ENCODE measurements around the gene DNAJC17. TPM values are rescaled to one million over a fixed set of nuclear protein-coding genes. Genes with fewer than 3 reads are reported as not detected.

Gene DNAJC17
- total and polyA plus RNA-seq, 2 experiments from 2014 or later, result 36.5 to 53.9 TPM

GRCh38 chr15:40836020-40836419, 28.7 kb upstream of the DNAJC17 start:
- Histone ChIP-seq H3K4me3 (no peak overlapping the region), H3K4me2 (no peak overlapping the region), H2AFZ (no peak overlapping the region), H3K4me1 (ENCODE audit: insufficient read depth) (no peaks in the 10 kb centered on the region), H3K9me2 (replicated peaks; ENCODE audit: insufficient read depth) (no peaks in the 10 kb centered on the region), H4K20me1 (ENCODE audit: insufficient read depth, poor library complexity, severe bottlenecking) (no peaks in the 10 kb centered on the region), H3K27ac (no peak overlapping the region), H3K27me3 (no peaks in the 10 kb centered on the region), H3K9me3 (ENCODE audit: low read depth) (no peaks in the 10 kb centered on the region), H3K79me2 (no peaks in the 10 kb centered on the region), H3K36me3 (replicated peaks; ENCODE audit: insufficient read depth, low read depth) (no peaks in the 10 kb centered on the region)
- TF ChIP-seq EZH2 (IDR thresholded peaks at IDR 0.05; ENCODE audit: borderline replicate concordance) (no peak), EZH2phosphoT487 (IDR thresholded peaks at IDR 0.05; ENCODE audit: low read depth, severe bottlenecking, unreplicated experiment) (no peak), CTCF (IDR thresholded peaks at IDR 0.05; ENCODE audit: poor library complexity) (no peak)
- no peak for DNase-seq (ENCODE audit: low spot score)
- 90% methylated on average over 1 of the region's 1 CpG for WGBS (ENCODE audit: low lambda C conversion rate, missing lambda C conversion rate)

- Histone ChIP-seq H3K4me3 (no peak overlapping the region), H3K9me2 (replicated peaks; ENCODE audit: insufficient read depth) (no peaks in the 10 kb centered on the region), H3K4me1 (ENCODE audit: insufficient read depth) (no peaks in the 10 kb centered on the region), H3K4me2 (no peak overlapping the region), H4K20me1 (ENCODE audit: insufficient read depth, poor library complexity, severe bottlenecking) (no peaks in the 10 kb centered on the region), H2AFZ (no peak overlapping the region), H3K9me3 (ENCODE audit: low read depth) (no peaks in the 10 kb centered on the region), H3K36me3 (replicated peaks; ENCODE audit: insufficient read depth, low read depth) (no peaks in the 10 kb centered on the region), H3K27ac (no peak overlapping the region), H3K27me3 (no peaks in the 10 kb centered on the region), H3K79me2 (no peaks in the 10 kb centered on the region)
- TF ChIP-seq EZH2 (IDR thresholded peaks at IDR 0.05; ENCODE audit: borderline replicate concordance) (no peak), CTCF (IDR thresholded peaks at IDR 0.05; ENCODE audit: poor library complexity) (no peak), EZH2phosphoT487 (IDR thresholded peaks at IDR 0.05; ENCODE audit: low read depth, severe bottlenecking, unreplicated experiment) (no peak)
- no peak for DNase-seq (ENCODE audit: low spot score)
Observed at GRCh38 chr15:40832903-40833302, 25.6 kb upstream of the DNAJC17 start.

DNA sequence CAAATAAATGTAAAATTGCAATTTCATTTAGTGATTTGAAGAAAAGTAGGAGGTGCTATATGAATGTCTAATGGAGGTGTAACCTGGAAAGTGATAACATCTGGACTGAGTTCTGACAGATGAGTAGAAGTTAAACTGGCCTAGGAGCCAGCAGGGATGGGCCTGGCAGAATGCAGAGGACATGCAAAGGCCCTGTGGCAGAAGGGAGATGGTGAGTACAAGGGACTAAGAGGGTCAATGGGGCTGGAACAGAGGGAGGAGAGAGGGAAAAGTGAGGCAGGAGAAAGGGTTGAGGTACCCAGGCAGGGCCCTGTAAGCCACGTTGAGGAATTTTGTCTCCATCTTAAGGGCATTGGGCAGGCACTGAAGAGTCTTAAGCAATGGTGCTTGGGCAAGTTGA, 24.6 kb upstream of the DNAJC17 start:
- no peaks in the 10 kb centered on the region for H3K36me3 ChIP-seq (replicated peaks; ENCODE audit: insufficient read depth, low read depth)
- no peak overlapping the region for H3K4me3 ChIP-seq
- no peak overlapping the region for H3K27ac ChIP-seq
- H3K79me2 ChIP-seq, result no peaks in the 10 kb centered on the region
- H3K4me2 ChIP-seq, result no peak overlapping the region
- H2AFZ ChIP-seq, result no peak overlapping the region
- WGBS (ENCODE audit: low lambda C conversion rate, missing lambda C conversion rate), result 100% methylated on average over 1 of the region's 1 CpG
- DNase-seq (ENCODE audit: low spot score), result no peak
- H3K9me3 ChIP-seq (ENCODE audit: low read depth), result no peaks in the 10 kb centered on the region
- no peak for TF ChIP-seq CTCF (IDR thresholded peaks at IDR 0.05; ENCODE audit: poor library complexity)
- no peak for TF ChIP-seq EZH2 (IDR thresholded peaks at IDR 0.05; ENCODE audit: borderline replicate concordance)
- TF ChIP-seq EZH2phosphoT487 (IDR thresholded peaks at IDR 0.05; ENCODE audit: low read depth, severe bottlenecking, unreplicated experiment), result no peak
- H4K20me1 ChIP-seq (ENCODE audit: insufficient read depth, poor library complexity, severe bottlenecking), result no peaks in the 10 kb centered on the region
- H3K4me1 ChIP-seq (ENCODE audit: insufficient read depth), result no peaks in the 10 kb centered on the region
- H3K27me3 ChIP-seq, result no peaks in the 10 kb centered on the region
- H3K9me2 ChIP-seq (replicated peaks; ENCODE audit: insufficient read depth), result no peaks in the 10 kb centered on the region

DNA sequence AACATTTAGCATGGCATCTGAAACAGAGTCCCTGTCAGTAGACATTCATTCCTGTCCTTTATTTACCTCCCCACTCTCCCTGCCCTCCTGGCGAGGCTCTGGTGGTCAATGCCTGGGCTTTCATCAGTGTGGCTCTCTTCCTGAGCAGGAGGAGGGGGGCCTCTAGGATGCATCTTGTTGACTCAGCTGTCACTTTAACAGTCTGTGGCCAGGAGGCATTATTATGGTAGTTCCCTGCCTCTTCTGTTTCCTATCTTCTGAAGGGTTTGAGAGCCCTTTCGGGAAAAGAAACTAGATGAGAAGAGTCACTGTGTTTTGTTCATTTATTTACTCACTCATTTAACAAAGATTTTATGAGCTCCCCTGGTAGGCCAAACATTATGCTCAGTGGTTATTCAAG, 23.6 kb upstream of the DNAJC17 start:
- no peaks in the 10 kb centered on the region for H3K79me2 ChIP-seq
- 83% methylated on average over 2 of the region's 2 CpGs for WGBS (ENCODE audit: low lambda C conversion rate, missing lambda C conversion rate)
- no peaks in the 10 kb centered on the region for H3K9me3 ChIP-seq (ENCODE audit: low read depth)
- no peak overlapping the region for H2AFZ ChIP-seq
- peaks cover 4% of the 10 kb centered on the region for H3K4me1 ChIP-seq (ENCODE audit: insufficient read depth)
- H3K4me2 ChIP-seq, result no peak overlapping the region
- H3K27me3 ChIP-seq, result no peaks in the 10 kb centered on the region
- H3K27ac ChIP-seq, result no peak overlapping the region
- H3K9me2 ChIP-seq (replicated peaks; ENCODE audit: insufficient read depth), result no peaks in the 10 kb centered on the region
- no peak for DNase-seq (ENCODE audit: low spot score)
- TF ChIP-seq EZH2 (IDR thresholded peaks at IDR 0.05; ENCODE audit: borderline replicate concordance), result no peak
- TF ChIP-seq CTCF (IDR thresholded peaks at IDR 0.05; ENCODE audit: poor library complexity), result no peak
- no peak for TF ChIP-seq EZH2phosphoT487 (IDR thresholded peaks at IDR 0.05; ENCODE audit: low read depth, severe bottlenecking, unreplicated experiment)
- H3K4me3 ChIP-seq, result no peak overlapping the region
- H4K20me1 ChIP-seq (ENCODE audit: insufficient read depth, poor library complexity, severe bottlenecking), result no peaks in the 10 kb centered on the region
- no peaks in the 10 kb centered on the region for H3K36me3 ChIP-seq (replicated peaks; ENCODE audit: insufficient read depth, low read depth)

All from hepatocyte (in vitro differentiated cells).